Mucosa of gallbladder (tissue), 1 donor: ENCODE measurements around the gene HIVEP3. TPM values are rescaled to one million over a fixed set of nuclear protein-coding genes. Genes with fewer than 3 reads are reported as not detected.

ENCODE experiments used
- DNase-seq: peaks from one replicate; pipeline ENCODE4 v3.0.0-alpha.2; 2020; ENCODE audit warnings: low spot score
- total RNA-seq: library from RNA; stranded (reverse); gene quantifications from one replicate; pipeline ENCODE4 v1.2.1, GENCODE V29; 2021
- donor health status: DM: no; HTN: no; CAD: no.

The HIVEP3 gene
- total RNA-seq, 1 donor from 2014 or later, result 8.7 TPM

- DNase-seq, result peak; percentile 89
Observed at GRCh38 chr1:41500378-41500777, 418.3 kb downstream of the HIVEP3 start.

- no peak for DNase-seq
Observed at GRCh38 chr1:41499591-41499990, 419.1 kb downstream of the HIVEP3 start.

GRCh38 chr1:41498804-41499203, 419.9 kb downstream of the HIVEP3 start:
- peak; percentile 79 for DNase-seq

- no peak for DNase-seq
Observed at GRCh38 chr1:41498391-41498790, 420.3 kb downstream of the HIVEP3 start.

- DNase-seq, result no peak
Observed at GRCh38 chr1:41497461-41498030, 421.2 kb downstream of the HIVEP3 start.

- no peak for DNase-seq
Observed at GRCh38 chr1:41497056-41497440, 421.7 kb downstream of the HIVEP3 start.

- peak; percentile 88 for DNase-seq
Observed at GRCh38 chr1:41496080-41497055, 422.4 kb downstream of the HIVEP3 start.

- DNase-seq, result no peak
Observed at GRCh38 chr1:41495210-41495948, 423.3 kb downstream of the HIVEP3 start.

- no peak for DNase-seq
Observed at GRCh38 chr1:41494351-41495209, 424.1 kb downstream of the HIVEP3 start.

GRCh38 chr1:41493626-41494350, 424.9 kb downstream of the HIVEP3 start:
- no peak for DNase-seq

- no peak for DNase-seq
Observed at GRCh38 chr1:41493117-41493536, 425.6 kb downstream of the HIVEP3 start.

- no peak for DNase-seq
Observed at GRCh38 chr1:41492341-41492848, 426.3 kb downstream of the HIVEP3 start.

- no peak for DNase-seq
Observed at GRCh38 chr1:41490911-41491310, 427.8 kb downstream of the HIVEP3 start.

GRCh38 chr1:41489561-41489960, 429.2 kb downstream of the HIVEP3 start:
- no peak for DNase-seq

- no peak for DNase-seq
Observed at GRCh38 chr1:41488040-41488951, 430.4 kb downstream of the HIVEP3 start.

- DNase-seq, result no peak
Observed at GRCh38 chr1:41487126-41488039, 431.3 kb downstream of the HIVEP3 start.

- no peak for DNase-seq
Observed at GRCh38 chr1:41486371-41487125, 432.2 kb downstream of the HIVEP3 start.

GRCh38 chr1:41486053-41486370, 432.7 kb downstream of the HIVEP3 start:
- DNase-seq, result no peak
